Gastrocnemius medialis (tissue), 4 donors: ENCODE results near the gene STAT5B. TPM values are rescaled to one million over a fixed set of nuclear protein-coding genes. Genes with fewer than 3 reads are reported as not detected.
"Not testable (repeated sequence)": the region's sequence is repeated elsewhere in the genome, so short reads cannot be mapped to it uniquely, and the experiment has no call there.

Experiments
- ATAC-seq, 2 donors: fragments of 150-250 bp; one replicate each; pipeline ENCODE4 v1.9.1; 2016
- DNase-seq, 2 donors: peaks; one replicate each; pipeline ENCODE4 v3.0.0-alpha.2; 2019
- H3K27ac ChIP-seq, 4 donors: fragments of 200-600 bp; sonication (generic); 1 replicate in 1 of 4; 2 replicates in 3 of 4; pipeline ENCODE4 v1.5.1; 2016 to 2018; ENCODE audit warnings: mild to moderate bottlenecking in 2 of 4, moderate library complexity in 1 of 4
- H3K27me3 ChIP-seq, 3 donors: fragments of 200-600 bp; sonication (generic) in 2 of 3; 1 replicate in 1 of 3; 2 replicates in 2 of 3; pipeline versions ENCODE4 v1.5.1 to v1.6.0; 2016 to 2019; ENCODE audit warnings: mild to moderate bottlenecking in 1 of 3, moderate library complexity in 1 of 3
- H3K36me3 ChIP-seq, 2 donors: fragments of 200-600 bp; sonication (generic) in 1 of 2; one replicate each; pipeline ENCODE4 v1.5.1; 2017 to 2018
- H3K4me1 ChIP-seq, 2 donors: fragments of 200-600 bp; sonication (generic) in 1 of 2; one replicate each; pipeline ENCODE4 v1.5.1; 2016 to 2017; ENCODE audit warnings: mild to moderate bottlenecking in 2 of 2
- H3K4me3 ChIP-seq, 4 donors: fragments of 200-600 bp; sonication (generic) in 3 of 4; 1 replicate in 1 of 4; 2 replicates in 3 of 4; pipeline ENCODE4 v1.5.1; 2016 to 2019; ENCODE audit warnings: mild to moderate bottlenecking in 2 of 4
- H3K9me3 ChIP-seq, 3 donors: fragments of 200-600 bp; sonication (generic) in 2 of 3; 1 replicate in 1 of 3; 2 replicates in 2 of 3; pipeline ENCODE4 v1.5.1; 2016 to 2019
- POLR2A ChIP-seq, 2 donors: fragments of 450-650 bp; IDR thresholded peaks; one replicate each; pipeline ENCODE4 v1.6.1; 2017; ENCODE audit warnings: antibody characterized with exemption in 2 of 2, mild to moderate bottlenecking in 2 of 2, moderate library complexity in 2 of 2
- in situ Hi-C, 4 donors: fragments of 200-750 bp; cut with MboI; loops; one replicate each; pipeline versions ENCODE4 v1.15.0 to v1.8.0; 2017; ENCODE audit warnings: low sequenced_read_pairs in 4 of 4
- intact Hi-C: fragments of 100-400 bp; cut with DNase I; formaldehyde crosslinking; loops from one replicate; pipeline ENCODE4 v1.15.1; 2023; ENCODE audit warnings: low total_unique reads
- total RNA-seq, 4 donors: library from RNA; depleted of rRNA; stranded (reverse); fragments of >200 nt; gene quantifications; one replicate each; pipeline versions ENCODE4 v1.1.0 to v1.2.3, GENCODE V29; 2016
- TF ChIP-seq, protein P1 (sequence below), 5 experiments: fragments of 450-650 bp in 3 of 5; fragments of 200-600 bp in 2 of 5; sonication (generic) in 2 of 5; IDR thresholded peaks in 4 of 5; conservative IDR thresholded peaks in 1 of 5; 1 replicate in 4 of 5; 2 replicates in 1 of 5; pipeline ENCODE4 v1.5.1; 2016 to 2019; ENCODE audit warnings: antibody characterized with exemption in 5 of 5, mild to moderate bottlenecking in 3 of 5, moderate library complexity in 3 of 5

The STAT5B gene
- total RNA-seq, 4 donors from 2014 or later = 77.3 to 150 (median 80.7) TPM

DNA sequence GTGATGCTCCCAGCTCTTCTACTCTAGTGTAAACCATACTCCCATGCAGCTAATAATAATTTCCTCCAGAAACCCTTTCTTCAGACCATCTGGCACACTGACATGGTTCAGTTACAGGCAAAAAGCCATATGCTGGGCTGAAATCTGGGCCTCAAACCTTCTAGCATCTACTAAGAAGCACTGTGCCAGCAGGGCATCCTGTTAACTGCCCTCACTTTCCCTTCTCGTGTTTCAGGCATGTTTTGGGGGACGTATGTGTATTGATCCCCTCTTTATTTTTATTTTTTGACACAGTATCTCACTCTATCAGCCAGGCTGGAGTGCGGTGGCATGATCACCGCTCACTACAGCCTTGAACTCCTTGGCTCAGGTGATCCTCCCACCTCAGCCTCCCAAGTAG is 45.4 kb upstream of the STAT5B start:
- ATAC-seq = no peak
- Histone ChIP-seq H3K36me3 (peaks cover 0 to 87% of the 10 kb centered on the region in 2 donors), H3K4me3 (no peak overlapping the region), H3K27me3 (no peaks in the 10 kb centered on the region), H3K27ac (peak overlapping the region in 1 of 4 donors; percentile 47), H3K9me3 (no peaks in the 10 kb centered on the region), H3K4me1 (peaks cover 8 to 22% of the 10 kb centered on the region in 2 donors)
- in situ Hi-C loops = loop anchor here (5.0 kb wide), 2 partner anchors 86 to 206 kb away; no protein-coding TSS in a partner anchor
- no peak for DNase-seq
- no peak for TF ChIP-seq POLR2A (IDR thresholded peaks at IDR 0.05)
- TF ChIP-seq, protein P1, sequence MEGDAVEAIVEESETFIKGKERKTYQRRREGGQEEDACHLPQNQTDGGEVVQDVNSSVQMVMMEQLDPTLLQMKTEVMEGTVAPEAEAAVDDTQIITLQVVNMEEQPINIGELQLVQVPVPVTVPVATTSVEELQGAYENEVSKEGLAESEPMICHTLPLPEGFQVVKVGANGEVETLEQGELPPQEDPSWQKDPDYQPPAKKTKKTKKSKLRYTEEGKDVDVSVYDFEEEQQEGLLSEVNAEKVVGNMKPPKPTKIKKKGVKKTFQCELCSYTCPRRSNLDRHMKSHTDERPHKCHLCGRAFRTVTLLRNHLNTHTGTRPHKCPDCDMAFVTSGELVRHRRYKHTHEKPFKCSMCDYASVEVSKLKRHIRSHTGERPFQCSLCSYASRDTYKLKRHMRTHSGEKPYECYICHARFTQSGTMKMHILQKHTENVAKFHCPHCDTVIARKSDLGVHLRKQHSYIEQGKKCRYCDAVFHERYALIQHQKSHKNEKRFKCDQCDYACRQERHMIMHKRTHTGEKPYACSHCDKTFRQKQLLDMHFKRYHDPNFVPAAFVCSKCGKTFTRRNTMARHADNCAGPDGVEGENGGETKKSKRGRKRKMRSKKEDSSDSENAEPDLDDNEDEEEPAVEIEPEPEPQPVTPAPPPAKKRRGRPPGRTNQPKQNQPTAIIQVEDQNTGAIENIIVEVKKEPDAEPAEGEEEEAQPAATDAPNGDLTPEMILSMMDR (IDR thresholded peaks at IDR 0.05 in 4 of 5, conservative IDR thresholded peaks at IDR 0.05 in 1 of 5) = no peak
- intact Hi-C loops = loop anchor here (5.0 kb wide), 1 partner anchor 196 kb away; no protein-coding TSS in a partner anchor

- in situ Hi-C loops, DNase-seq, ATAC-seq, H3K9me3 ChIP-seq, intact Hi-C loops, H3K4me3 ChIP-seq, H3K27me3 ChIP-seq: not testable (repeated sequence)
- H3K27ac ChIP-seq = peak overlapping the region in 1 of 4 donors; percentile 51
- peaks cover 0 to 75% of the 10 kb centered on the region in 2 donors for H3K36me3 ChIP-seq
- peaks cover 4 to 14% of the 10 kb centered on the region in 2 donors for H3K4me1 ChIP-seq
These were observed 41.8 kb upstream of the STAT5B start for GRCh38 chr17:42317967-42318366.

GRCh38 chr17:42317266-42317845 is 41.2 kb upstream of the STAT5B start:
- H3K36me3 ChIP-seq = peaks cover 0 to 70% of the 10 kb centered on the region in 2 donors
- no peaks in the 10 kb centered on the region for H3K9me3 ChIP-seq
- no peak overlapping the region for H3K4me3 ChIP-seq
- TF ChIP-seq, protein P1 (IDR thresholded peaks at IDR 0.05 in 4 of 5, conservative IDR thresholded peaks at IDR 0.05 in 1 of 5) = no peak
- TF ChIP-seq POLR2A (IDR thresholded peaks at IDR 0.05) = no peak
- DNase-seq = no peak
- ATAC-seq = no peak
- H3K27ac ChIP-seq = peak overlapping the region in 1 of 4 donors; percentile 1
- intact Hi-C loops = no loop called here
- no peaks in the 10 kb centered on the region for H3K27me3 ChIP-seq
- in situ Hi-C loops = no loop called here
- peaks cover 4 to 10% of the 10 kb centered on the region in 2 donors for H3K4me1 ChIP-seq

- in situ Hi-C loops (no loop called here), intact Hi-C loops (no loop called here)
- Histone ChIP-seq H3K36me3 (peaks cover 0 to 64% of the 10 kb centered on the region in 2 donors), H3K27me3 (no peaks in the 10 kb centered on the region), H3K4me1 (peaks cover 9 to 12% of the 10 kb centered on the region in 2 donors), H3K4me3 (no peak overlapping the region), H3K9me3 (no peaks in the 10 kb centered on the region), H3K27ac (peak overlapping the region in 1 of 4 donors; percentile 1)
- TF ChIP-seq, protein P1 (IDR thresholded peaks at IDR 0.05 in 4 of 5, conservative IDR thresholded peaks at IDR 0.05 in 1 of 5) = no peak
- TF ChIP-seq POLR2A (IDR thresholded peaks at IDR 0.05) = no peak
- DNase-seq = no peak
- no peak for ATAC-seq
These were observed 40.6 kb upstream of the STAT5B start for GRCh38 chr17:42316755-42317154.

DNA sequence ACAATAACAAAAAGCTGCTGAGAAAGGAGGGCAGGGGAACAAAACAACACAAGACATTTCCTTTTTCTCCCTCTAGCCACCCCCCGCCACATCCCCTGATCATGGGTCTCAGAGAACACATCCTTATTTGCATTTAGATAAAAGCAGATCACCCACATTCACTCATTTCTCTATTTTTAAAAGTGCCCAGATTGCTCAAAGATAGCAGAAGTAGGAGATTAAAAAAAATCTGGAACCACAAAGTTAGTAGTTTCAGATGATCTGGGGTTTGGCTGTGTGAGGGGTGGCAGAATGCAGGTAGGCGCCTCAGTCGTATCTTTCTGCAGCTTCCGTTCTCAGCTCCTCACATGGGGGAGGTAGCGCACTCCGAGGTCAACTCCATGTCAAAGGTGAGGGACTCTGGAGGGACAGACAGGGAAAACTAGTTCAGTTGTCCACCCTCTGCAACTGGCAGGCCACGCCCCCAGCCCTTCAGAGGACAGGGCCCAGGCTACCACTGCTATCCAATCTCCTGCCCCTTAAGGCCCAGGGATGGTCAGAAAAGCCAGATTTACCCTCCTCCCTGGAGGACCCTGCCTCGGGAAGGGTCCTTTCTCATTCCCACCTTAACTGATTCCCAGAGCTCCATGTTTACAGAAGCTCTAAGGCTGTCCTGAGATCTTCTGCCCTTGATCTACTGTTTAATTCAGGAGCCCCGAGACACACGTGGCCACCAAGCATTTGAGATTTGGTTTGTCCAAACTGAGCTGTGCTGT is 39.4 kb upstream of the STAT5B start:
- Histone ChIP-seq H3K27ac (peak overlapping the region in 1 of 4 donors; percentile 27), H3K27me3 (no peaks in the 10 kb centered on the region), H3K9me3 (no peaks in the 10 kb centered on the region), H3K36me3 (peaks cover 0 to 58% of the 10 kb centered on the region in 2 donors), H3K4me3 (no peak overlapping the region), H3K4me1 (peaks cover 16 to 20% of the 10 kb centered on the region in 2 donors)
- no peak for TF ChIP-seq POLR2A (IDR thresholded peaks at IDR 0.05)
- TF ChIP-seq, protein P1 (IDR thresholded peaks at IDR 0.05 in 4 of 5, conservative IDR thresholded peaks at IDR 0.05 in 1 of 5) = no peak
- intact Hi-C loops = no loop called here
- DNase-seq (no peak), ATAC-seq (no peak)
- in situ Hi-C loops = no loop called here
